K562 (cell line): ENCODE measurements around the gene DTD1. TPM values are rescaled to one million over a fixed set of nuclear protein-coding genes. Genes with fewer than 3 reads are reported as not detected.
"Not testable (repeated sequence)": the region's sequence is repeated elsewhere in the genome, so short reads cannot be mapped to it uniquely, and the experiment has no call there.

Experiments used
- ATAC-seq: fragments of 200-7000 bp; cut with Tn5 transposase; 3 replicates; pipeline ENCODE4 v1.9.1; 2020; ENCODE audit warnings: moderate library complexity
- BruUV-seq: library from RNA; stranded (reverse); fragments of 400-500 nt; replicated peaks from 2 replicates; lab custom pipeline; 2021; lab: Mats Ljungman, UMichigan
- CTCF ChIA-PET: fragments of 300-600 bp; formaldehyde crosslinking; extraction: SDS; loops from one replicate; lab custom pipeline; 2021; ENCODE audit warnings: low intra/inter-chr PET ratio; lab: Yijun Ruan, JAX
- POLR2A ChIA-PET: fragments of 300-600, 350-650 bp; sonication (Branson Sonifier 250); formaldehyde crosslinking; extraction: SDS; loops from one replicate; lab custom pipeline; 2021; ENCODE audit warnings: antibody characterized with exemption, inconsistent platforms; lab: Yijun Ruan, JAX
- DNase-seq, 4 experiments: peaks; one replicate each; pipeline versions ENCODE4 v3.0.0 to v3.0.0-alpha.2; 2011 to 2018; ENCODE audit warnings: low spot score in 3 of 4, mixed read lengths in 3 of 4; ENCODE audit errors: extremely low read depth in 1 of 4
- FAIRE-seq: peaks from 2 replicates; lab custom pipeline; 2011; peaks lifted over from hg19 to GRCh38; lab: Jason Lieb, UNC
- H2AFZ ChIP-seq: 2 replicates; pipeline ENCODE4 v1.6.0; 2011; ENCODE audit warnings: low read depth, low read length, control low read depth, inconsistent platforms
- H3K27ac ChIP-seq: fragments of 200-600 bp; 3 replicates; pipeline ENCODE4 v1.8.0; 2011; ENCODE audit warnings: low read depth, mild to moderate bottlenecking, control low read depth, inconsistent platforms, low read length, moderate library complexity, mixed read lengths; ENCODE audit errors: extremely low read depth
- H3K27me3 ChIP-seq, 2 experiments: fragments of 300-600 bp in 1 of 2; 2 replicates in 1 of 2; 3 replicates in 1 of 2; pipeline versions ENCODE4 v1.6.0 to v1.8.0; 2011; ENCODE audit warnings: inconsistent platforms in 2 of 2, low read length in 2 of 2, mild to moderate bottlenecking in 1 of 2, mixed read lengths in 1 of 2, moderate library complexity in 1 of 2; ENCODE audit not compliant: control insufficient read depth in 2 of 2, insufficient read depth in 2 of 2
- H3K36me3 ChIP-seq: fragments of 300-600 bp; 3 replicates; pipeline ENCODE4 v1.8.0; 2011; ENCODE audit warnings: mild to moderate bottlenecking, low read length, inconsistent platforms; ENCODE audit not compliant: control insufficient read depth, insufficient read depth
- H3K4me1 ChIP-seq, 2 experiments: fragments of 200-600 bp in 1 of 2; replicated peaks in 1 of 2; 2 replicates in 1 of 2; 3 replicates in 1 of 2; pipeline versions ENCODE4 v1.5.1 to v1.8.0; 2011; ENCODE audit warnings: inconsistent platforms in 2 of 2, low read length in 2 of 2, mild to moderate bottlenecking in 1 of 2, mixed read lengths in 1 of 2, moderate library complexity in 1 of 2; ENCODE audit not compliant: control insufficient read depth in 2 of 2, insufficient read depth in 2 of 2
- H3K4me2 ChIP-seq: 2 replicates; pipeline ENCODE4 v1.6.1; 2011; ENCODE audit warnings: low read length, control low read depth, inconsistent platforms, mixed read lengths; ENCODE audit not compliant: insufficient read depth
- H3K4me3 ChIP-seq: fragments of 200-600 bp; sonication (generic), shearing (Covaris generic); 2 replicates; pipeline ENCODE4 v1.5.1; 2016; ENCODE audit warnings: control low read depth, inconsistent platforms
- H3K79me2 ChIP-seq: fragments of 200-600 bp; 3 replicates; pipeline ENCODE4 v1.8.0; 2011; ENCODE audit warnings: low read length, inconsistent platforms; ENCODE audit not compliant: control insufficient read depth, insufficient read depth
- H3K9ac ChIP-seq, 2 experiments: 2 replicates each; pipeline versions ENCODE4 v1.6.0 to v1.6.1; 2011; ENCODE audit warnings: low read depth in 2 of 2, low read length in 2 of 2, control low read depth in 1 of 2, inconsistent platforms in 1 of 2, mild to moderate bottlenecking in 1 of 2, mixed read lengths in 1 of 2; ENCODE audit not compliant: insufficient read depth in 1 of 2
- H3K9me1 ChIP-seq: one replicate; pipeline ENCODE4 v1.6.0; 2011; ENCODE audit warnings: inconsistent platforms, mild to moderate bottlenecking, low read length, moderate library complexity; ENCODE audit not compliant: control insufficient read depth, insufficient read depth
- H3K9me3 ChIP-seq: replicated peaks from 2 replicates; pipeline ENCODE4 v1.5.1; 2011; ENCODE audit warnings: low read depth, low read length, inconsistent platforms; ENCODE audit not compliant: control insufficient read depth, insufficient read depth
- H4K20me1 ChIP-seq: replicated peaks from 2 replicates; pipeline ENCODE4 v1.6.1; 2011; ENCODE audit warnings: low read length, inconsistent platforms, mixed read lengths; ENCODE audit not compliant: control insufficient read depth, insufficient read depth
- HNRNPUL1 ChIP-seq: fragments of 200-400 bp; formaldehyde crosslinking; IDR thresholded peaks from 2 replicates; pipeline ENCODE4 v1.6.1; 2017; ENCODE audit warnings: low read length
- MAFF ChIP-seq: IDR thresholded peaks from 2 replicates; pipeline ENCODE4 v1.6.1; 2012; ENCODE audit warnings: low read length, improper control_type of control experiment
- NCOA6 ChIP-seq: fragments of 450-650 bp; IDR thresholded peaks from 2 replicates; pipeline ENCODE4 v1.6.1; 2017; ENCODE audit warnings: mild to moderate bottlenecking
- NONO ChIP-seq, 2 experiments: fragments of 200-400 bp in 1 of 2; fragments of 450-650 bp in 1 of 2; formaldehyde crosslinking in 1 of 2; IDR thresholded peaks; 2 replicates each; pipeline ENCODE4 v1.6.1; 2017; ENCODE audit warnings: low read depth in 2 of 2, mild to moderate bottlenecking in 2 of 2, moderate library complexity in 2 of 2, low read length in 1 of 2
- ZNF445 ChIP-seq: fragments of 250-450 bp; sonication (Bioruptor Pico); IDR thresholded peaks from 2 replicates; pipeline ENCODE4 v1.4.0; 2020; ENCODE audit warnings: low read depth, mild to moderate bottlenecking, moderate library complexity
- ZNF77 ChIP-seq: fragments of 250-450 bp; sonication (Bioruptor Pico); IDR thresholded peaks from 2 replicates; pipeline ENCODE4 v1.5.0; 2020
- WGBS: fragments of 100-300 bp; shearing (Covaris generic); methylation state at CpG from one replicate; pipeline ENCODE4 v1.1.6; 2016; ENCODE audit warnings: low coverage, mixed read lengths; ENCODE audit not compliant: insufficient coverage; ENCODE audit errors: missing lambda C conversion rate; 5-methylcytosine and 5-hydroxymethylcytosine counted together
- in situ Hi-C: fragments of 300-500 bp; cut with MboI; formaldehyde crosslinking; loops from 4 replicates; pipeline ENCODE4 v1.15.0; 2018; ENCODE audit warnings: inconsistent platforms, mixed read lengths
- intact Hi-C: fragments of 100-400 bp; cut with micrococcal nuclease; formaldehyde crosslinking; loops from 2 replicates; pipeline ENCODE4 v1.14.2; 2022
- polyA plus RNA-seq, 8 experiments: library from polyadenylated mRNA; depleted of rRNA in 4 of 8; stranded (reverse) in 5 of 8; unstranded in 3 of 8; fragments of >200 nt; fragmentation: Nextera tagmentation in 2 of 8; fragmentation: Illumina TruSeq in 1 of 8; extraction: Ambion mirVana in 2 of 8; extraction: Trizol in 1 of 8; gene quantifications; 2 replicates each; pipeline versions ENCODE4 v1.2.1 to v1.2.3, GENCODE V29; 2011 to 2014; ENCODE audit warnings: inconsistent platforms in 1 of 8, missing spikeins in 1 of 8
- total RNA-seq, 7 experiments: library from RNA; depleted of rRNA in 6 of 7; stranded (reverse); fragments of >200 nt in 6 of 7; fragmentation: Illumina TruSeq in 2 of 7; extraction: Trizol in 2 of 7; gene quantifications; 2 replicates each; pipeline versions ENCODE4 v1.2.1 to v1.2.3, GENCODE V29; 2011 to 2021; ENCODE audit warnings: low replicate concordance in 1 of 7
- TF ChIP-seq, protein P1 (sequence below): sonication (generic); formaldehyde crosslinking; IDR thresholded peaks from 2 replicates; pipeline ENCODE4 v1.8.0; 2023; ENCODE audit warnings: mild to moderate bottlenecking, missing genetic modification reagents

The DTD1 gene
- total and polyA plus RNA-seq, 9 of the 15 experiments (the other 6 are each of a cell fraction or from before 2014, with no cell fraction given): 5.7 to 28.6 (median 26.8) TPM

DNA sequence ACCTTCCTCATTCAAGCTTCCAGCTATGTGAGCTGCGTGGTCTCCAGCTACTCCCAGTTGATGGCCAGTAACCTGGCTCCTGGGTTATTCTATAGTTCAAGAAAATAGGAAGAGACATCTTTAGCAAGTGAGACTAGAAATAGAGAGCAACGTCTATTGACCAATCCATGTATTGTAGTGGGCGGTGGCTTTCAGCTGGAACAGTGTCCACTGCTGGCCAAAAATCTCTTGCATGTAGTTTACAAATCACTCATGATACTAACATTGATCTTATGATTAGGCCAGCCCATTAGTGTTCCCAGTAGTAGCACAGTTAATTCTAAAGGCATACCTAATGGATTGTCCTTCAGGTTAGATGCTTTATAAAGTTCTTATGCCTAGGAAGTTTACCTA is 166.8 kb downstream of the DTD1 start (continued):
- TF ChIP-seq, protein P1, sequence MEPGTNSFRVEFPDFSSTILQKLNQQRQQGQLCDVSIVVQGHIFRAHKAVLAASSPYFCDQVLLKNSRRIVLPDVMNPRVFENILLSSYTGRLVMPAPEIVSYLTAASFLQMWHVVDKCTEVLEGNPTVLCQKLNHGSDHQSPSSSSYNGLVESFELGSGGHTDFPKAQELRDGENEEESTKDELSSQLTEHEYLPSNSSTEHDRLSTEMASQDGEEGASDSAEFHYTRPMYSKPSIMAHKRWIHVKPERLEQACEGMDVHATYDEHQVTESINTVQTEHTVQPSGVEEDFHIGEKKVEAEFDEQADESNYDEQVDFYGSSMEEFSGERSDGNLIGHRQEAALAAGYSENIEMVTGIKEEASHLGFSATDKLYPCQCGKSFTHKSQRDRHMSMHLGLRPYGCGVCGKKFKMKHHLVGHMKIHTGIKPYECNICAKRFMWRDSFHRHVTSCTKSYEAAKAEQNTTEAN (CRISPR knock-in tag): no peak
- TF ChIP-seq NONO (IDR thresholded peaks at IDR 0.05; ENCODE audit: low read depth in 2 of 2, low read length in 1 of 2) (no peak), NCOA6 (no peak), ZNF445 (CRISPR knock-in tag) (no peak), ZNF77 (CRISPR knock-in tag) (no peak), HNRNPUL1 (no peak), MAFF (no peak)

DNA sequence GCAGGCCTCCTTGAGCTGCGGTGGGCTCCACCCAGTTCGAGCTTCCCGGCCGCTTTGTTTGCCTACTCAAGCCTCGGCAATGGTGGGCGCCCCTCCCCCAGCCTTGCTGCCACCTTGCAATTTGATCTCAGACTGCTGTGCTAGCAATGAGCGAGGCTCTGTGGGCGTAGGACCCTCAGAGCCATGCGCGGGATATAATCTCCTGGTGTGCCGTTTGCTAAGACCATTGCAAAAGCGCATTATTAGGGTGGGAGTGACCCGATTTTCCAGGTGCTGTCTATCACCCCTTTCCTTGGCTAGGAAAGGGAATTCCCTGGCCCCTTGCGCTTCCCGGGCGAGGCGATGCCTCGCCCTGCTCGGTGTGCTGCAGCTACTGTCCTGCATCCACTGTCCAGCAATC is 173.0 kb downstream of the DTD1 start:
- BruUV-seq, POLR2A ChIA-PET, CTCF ChIA-PET, H3K79me2 ChIP-seq, H3K4me1 ChIP-seq, H3K27ac ChIP-seq, FAIRE-seq, in situ Hi-C loops, H3K9ac ChIP-seq, H3K27me3 ChIP-seq, H3K36me3 ChIP-seq, H4K20me1 ChIP-seq, DNase-seq, H3K9me3 ChIP-seq, H2AFZ ChIP-seq, intact Hi-C loops, H3K9me1 ChIP-seq, ATAC-seq, H3K4me3 ChIP-seq, H3K4me2 ChIP-seq: not testable (repeated sequence)
- 21% methylated on average over 12 of the region's 19 CpGs for WGBS
